IPS-20b (cell line): ENCODE data around the gene SLC6A13.
"Not testable (repeated sequence)": the region's sequence is repeated elsewhere in the genome, so short reads cannot be mapped to it uniquely, and the experiment has no call there.

ENCODE experiments used
- H3K27ac ChIP-seq: one replicate; pipeline ENCODE4 v1.5.1; 2013; ENCODE audit warnings: low read length
- H3K27me3 ChIP-seq: 2 replicates; pipeline ENCODE4 v1.6.1; 2013; ENCODE audit warnings: mild to moderate bottlenecking, low read length, inconsistent platforms; ENCODE audit not compliant: insufficient read depth
- H3K36me3 ChIP-seq: 2 replicates; pipeline ENCODE4 v1.6.1; 2013; ENCODE audit warnings: low read depth, mild to moderate bottlenecking, inconsistent platforms, low read length, moderate library complexity; ENCODE audit not compliant: insufficient read depth
- H3K4me1 ChIP-seq: 2 replicates; pipeline ENCODE4 v1.6.1; 2013; ENCODE audit warnings: mild to moderate bottlenecking, control low read depth, inconsistent platforms, low read length, moderate library complexity; ENCODE audit not compliant: insufficient read depth
- H3K4me3 ChIP-seq: 2 replicates; pipeline ENCODE4 v1.5.1; 2013; ENCODE audit warnings: mild to moderate bottlenecking, low read length, inconsistent platforms
- H3K9ac ChIP-seq: 2 replicates; pipeline ENCODE4 v1.6.1; 2013; ENCODE audit warnings: low read depth, mild to moderate bottlenecking, inconsistent platforms, low read length, moderate library complexity
- H3K9me3 ChIP-seq: 2 replicates; pipeline ENCODE4 v1.6.1; 2013; ENCODE audit warnings: mild to moderate bottlenecking, low read depth, low read length, inconsistent platforms; ENCODE audit not compliant: insufficient read depth

SLC6A13 gene

GRCh38 chr12:190881-191280 lies 71.8 kb downstream of the SLC6A13 start:
- Histone ChIP-seq H3K9me3 (no peaks in the 10 kb centered on the region), H3K36me3 (no peaks in the 10 kb centered on the region), H3K4me3 (no peak overlapping the region), H3K4me1 (no peaks in the 10 kb centered on the region), H3K27me3 (peaks cover 79% of the 10 kb centered on the region), H3K9ac (no peak overlapping the region), H3K27ac (no peak overlapping the region)

DNA sequence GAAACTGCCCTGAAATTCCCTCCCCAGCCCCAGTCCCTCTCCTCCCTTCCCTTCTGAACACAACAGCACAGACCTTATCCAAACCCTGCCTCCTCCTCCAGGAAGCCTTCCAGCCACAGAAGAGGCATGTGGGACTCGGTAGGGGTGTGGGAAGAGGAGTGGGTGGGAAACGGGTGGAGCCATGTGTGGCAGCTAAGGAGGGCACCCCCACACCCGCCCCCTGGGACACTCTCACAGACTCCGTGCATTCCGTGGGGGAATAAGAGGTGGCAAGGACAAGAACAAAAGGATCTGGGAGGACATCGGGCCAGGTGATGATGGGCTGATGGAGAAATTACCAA lies 73.0 kb downstream of the SLC6A13 start:
- Histone ChIP-seq H3K36me3 (no peaks in the 10 kb centered on the region), H3K27me3 (peaks cover 71% of the 10 kb centered on the region), H3K9ac (no peak overlapping the region), H3K27ac (no peak overlapping the region), H3K4me1 (no peaks in the 10 kb centered on the region), H3K4me3 (no peak overlapping the region), H3K9me3 (no peaks in the 10 kb centered on the region)

DNA sequence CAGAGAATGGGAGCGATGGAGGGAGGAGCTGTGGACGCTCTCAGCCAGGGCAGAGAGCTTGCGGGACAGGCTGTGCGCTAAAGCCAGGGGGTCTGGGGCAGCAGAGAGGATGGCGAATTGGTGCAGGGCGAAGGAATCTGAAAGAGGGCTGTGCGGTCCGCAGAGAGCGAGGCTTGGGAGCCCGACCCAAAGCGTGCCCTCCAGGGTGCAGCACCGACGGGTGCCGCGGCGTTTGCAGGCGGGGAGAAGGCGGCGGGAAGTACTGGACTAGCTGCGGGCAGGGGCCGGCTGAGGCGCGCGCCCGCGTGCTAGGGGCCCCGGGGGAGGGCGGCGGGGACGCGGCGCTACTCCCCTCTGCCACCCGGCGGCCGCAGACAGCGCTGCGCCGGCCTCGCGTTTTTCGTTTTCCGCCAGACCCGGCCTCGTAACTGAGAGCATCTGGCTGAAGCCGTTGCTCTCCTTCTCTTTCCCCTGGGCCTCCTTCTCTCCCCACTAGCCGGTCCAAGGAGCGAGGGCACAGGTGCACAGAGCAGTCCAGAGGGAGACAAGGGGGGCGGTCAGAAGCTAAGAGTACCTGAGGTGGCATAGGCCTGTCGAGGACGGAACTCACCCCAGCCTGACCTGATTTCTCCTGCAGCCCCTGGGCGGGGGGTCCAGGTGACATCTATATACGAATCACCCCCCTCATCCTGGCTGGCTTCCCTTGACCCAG lies 73.6 kb downstream of the SLC6A13 start:
- Histone ChIP-seq H3K36me3 (no peaks in the 10 kb centered on the region), H3K27me3 (peaks cover 66% of the 10 kb centered on the region), H3K4me1 (no peaks in the 10 kb centered on the region), H3K27ac (no peak overlapping the region), H3K9ac (peak overlapping the region; percentile 59; the same call in 1 of the 2 replicates), H3K9me3 (no peaks in the 10 kb centered on the region), H3K4me3 (peak overlapping the region; percentile 79)

- not testable (repeated sequence) for H3K36me3 ChIP-seq, H3K4me1 ChIP-seq, H3K27ac ChIP-seq, H3K9me3 ChIP-seq
- Histone ChIP-seq H3K9ac (peak overlapping the region; percentile 59; the same call in 1 of the 2 replicates), H3K27me3 (peaks cover 62% of the 10 kb centered on the region), H3K4me3 (peak overlapping the region; percentile 79)
Measured at GRCh38 chr12:187986-188909, 74.4 kb downstream of the SLC6A13 start.

DNA sequence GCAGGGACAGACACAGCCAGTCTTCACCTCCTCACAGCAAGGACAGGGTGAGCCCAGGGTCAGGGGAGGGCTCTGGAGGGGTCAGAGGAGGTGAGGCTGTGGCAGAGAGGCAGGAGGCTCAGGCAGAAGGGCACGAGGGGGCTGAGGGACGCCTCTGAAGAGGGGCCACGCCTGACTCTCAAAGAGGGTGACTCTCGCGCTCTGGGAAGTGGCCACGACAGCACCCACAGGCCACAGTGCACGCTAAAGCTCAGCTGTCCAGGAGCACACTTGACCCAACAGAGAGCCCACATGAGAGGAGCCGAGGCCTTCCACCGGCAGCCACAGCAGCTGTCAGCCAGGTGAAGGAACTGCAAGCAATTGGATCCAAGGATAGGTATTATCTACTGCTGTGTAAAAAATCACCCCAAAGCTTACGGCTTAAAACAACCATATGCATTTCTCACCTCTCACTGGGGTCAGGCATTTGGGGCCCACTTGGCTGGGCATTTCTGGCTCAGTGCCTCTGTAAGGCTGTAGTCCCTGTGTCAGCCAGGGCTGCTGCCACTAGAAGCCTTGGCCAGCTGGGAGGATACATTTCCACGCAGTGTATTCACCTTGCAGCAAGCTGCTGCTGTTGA lies 76.5 kb downstream of the SLC6A13 start:
- no peak overlapping the region for H3K27ac ChIP-seq
- H3K9me3 ChIP-seq: no peaks in the 10 kb centered on the region
- peaks cover 45% of the 10 kb centered on the region for H3K27me3 ChIP-seq

DNA sequence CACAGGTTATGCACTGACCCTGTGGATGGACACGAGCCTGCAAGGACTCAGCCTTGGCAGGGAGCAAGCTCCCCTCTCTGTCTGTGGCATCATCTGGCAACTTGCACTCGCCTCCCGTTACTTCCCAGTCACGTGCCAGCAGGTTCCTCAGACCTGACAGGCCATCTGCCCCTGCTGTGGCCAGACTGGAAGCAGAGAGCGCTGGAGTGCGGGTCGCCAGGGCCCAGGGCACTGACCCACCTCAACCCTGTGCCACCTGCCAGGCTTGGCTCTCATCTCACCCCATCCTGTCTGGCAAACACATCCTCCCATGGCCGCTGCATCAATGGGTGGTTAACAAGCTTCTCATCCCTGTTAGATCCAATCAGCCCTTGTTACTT lies 77.1 kb downstream of the SLC6A13 start:
- no peak overlapping the region for H3K4me3 ChIP-seq
- H3K27ac ChIP-seq: no peak overlapping the region
- H3K27me3 ChIP-seq: peaks cover 39% of the 10 kb centered on the region
- H3K9ac ChIP-seq: no peak overlapping the region
- no peaks in the 10 kb centered on the region for H3K9me3 ChIP-seq
- no peaks in the 10 kb centered on the region for H3K4me1 ChIP-seq
- H3K36me3 ChIP-seq: no peaks in the 10 kb centered on the region

More for the DNA sequence above, 76.5 kb downstream of the SLC6A13 start:
- no peak overlapping the region for H3K9ac ChIP-seq
- H3K36me3 ChIP-seq: no peaks in the 10 kb centered on the region
- H3K4me1 ChIP-seq: no peaks in the 10 kb centered on the region
- no peak overlapping the region for H3K4me3 ChIP-seq

DNA sequence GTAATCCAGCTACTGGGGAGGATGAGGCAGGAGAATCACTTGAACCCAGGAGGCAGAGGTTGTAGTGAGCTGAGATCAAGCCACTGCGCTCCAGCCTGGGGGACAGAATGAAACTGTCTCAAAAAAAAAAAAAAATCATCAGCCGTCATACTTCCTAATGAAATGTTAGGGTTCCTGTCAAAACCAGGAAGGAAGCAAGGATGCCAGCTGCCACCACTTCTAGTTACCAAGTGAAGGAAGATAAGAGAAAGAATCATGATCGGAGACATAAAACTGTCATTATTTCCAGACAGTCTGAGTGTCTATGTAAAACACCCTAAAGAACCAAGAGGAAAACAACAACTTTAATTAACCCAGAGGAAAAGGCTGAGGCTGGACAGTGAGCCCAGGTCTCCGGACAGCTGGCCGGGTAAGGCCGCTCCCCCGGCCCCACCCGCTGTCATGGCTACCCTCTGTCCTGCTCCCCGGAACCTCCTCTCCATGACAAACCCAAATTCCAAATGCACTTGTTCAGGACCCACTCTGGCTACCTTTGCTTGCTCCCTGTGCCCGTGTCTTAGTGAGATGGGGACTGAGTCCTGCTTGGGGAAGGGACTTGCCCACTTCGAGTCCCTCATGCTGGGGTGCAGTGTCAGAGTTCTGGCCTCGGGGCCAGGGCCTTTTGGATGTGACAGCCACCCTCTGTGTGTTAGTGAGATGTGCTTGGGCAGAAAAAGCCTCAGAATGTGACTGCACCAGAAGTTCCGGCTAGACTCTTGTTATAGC lies 77.6 kb downstream of the SLC6A13 start:
- H3K9ac ChIP-seq: no peak overlapping the region

GRCh38 chr12:182381-182892 lies 80.2 kb downstream of the SLC6A13 start:
- H3K27me3 ChIP-seq: peaks cover 10% of the 10 kb centered on the region
- peaks cover 6% of the 10 kb centered on the region for H3K4me1 ChIP-seq
- no peaks in the 10 kb centered on the region for H3K9me3 ChIP-seq
- no peak overlapping the region for H3K27ac ChIP-seq
- H3K4me3 ChIP-seq: no peak overlapping the region
- H3K9ac ChIP-seq: no peak overlapping the region
- no peaks in the 10 kb centered on the region for H3K36me3 ChIP-seq

More for the DNA sequence above, 77.6 kb downstream of the SLC6A13 start:
- Histone ChIP-seq H3K9me3 (no peaks in the 10 kb centered on the region), H3K36me3 (no peaks in the 10 kb centered on the region), H3K27ac (no peak overlapping the region), H3K4me3 (no peak overlapping the region), H3K4me1 (no peaks in the 10 kb centered on the region), H3K27me3 (peaks cover 34% of the 10 kb centered on the region)

GRCh38 chr12:181921-182320 lies 80.7 kb downstream of the SLC6A13 start:
- no peak overlapping the region for H3K4me3 ChIP-seq
- no peak overlapping the region for H3K9ac ChIP-seq
- no peak overlapping the region for H3K27ac ChIP-seq
- H3K9me3 ChIP-seq: no peaks in the 10 kb centered on the region
- H3K36me3 ChIP-seq: no peaks in the 10 kb centered on the region
- H3K4me1 ChIP-seq: peaks cover 6% of the 10 kb centered on the region
- peaks cover 5% of the 10 kb centered on the region for H3K27me3 ChIP-seq

DNA sequence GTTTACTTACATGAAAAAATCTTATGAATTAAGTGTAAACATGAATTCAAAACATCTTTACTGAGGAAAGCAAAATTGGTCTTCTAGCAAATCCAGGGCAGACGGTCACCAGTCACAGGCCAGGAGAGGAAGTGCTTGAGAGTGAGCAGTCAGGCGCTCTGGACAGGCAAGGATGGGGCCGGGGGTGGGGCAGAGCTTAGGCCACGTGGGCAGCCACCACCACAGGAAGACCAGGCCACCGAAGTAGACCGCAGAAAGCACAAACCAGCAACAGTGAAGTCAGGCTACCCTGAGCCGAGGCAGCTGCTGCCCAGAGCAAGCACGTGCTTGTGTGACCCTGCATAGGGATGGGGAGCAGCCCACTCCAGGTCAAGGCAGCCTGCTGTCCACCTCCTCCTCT lies 82.2 kb downstream of the SLC6A13 start:
- Histone ChIP-seq H3K36me3 (no peaks in the 10 kb centered on the region), H3K27ac (no peak overlapping the region), H3K4me1 (peaks cover 6% of the 10 kb centered on the region), H3K9ac (no peak overlapping the region), H3K4me3 (no peak overlapping the region), H3K27me3 (0 out of 2 replicates have a peak, but pooled peaks cover 3% of the 10 kb centered on the region), H3K9me3 (no peaks in the 10 kb centered on the region)

DNA sequence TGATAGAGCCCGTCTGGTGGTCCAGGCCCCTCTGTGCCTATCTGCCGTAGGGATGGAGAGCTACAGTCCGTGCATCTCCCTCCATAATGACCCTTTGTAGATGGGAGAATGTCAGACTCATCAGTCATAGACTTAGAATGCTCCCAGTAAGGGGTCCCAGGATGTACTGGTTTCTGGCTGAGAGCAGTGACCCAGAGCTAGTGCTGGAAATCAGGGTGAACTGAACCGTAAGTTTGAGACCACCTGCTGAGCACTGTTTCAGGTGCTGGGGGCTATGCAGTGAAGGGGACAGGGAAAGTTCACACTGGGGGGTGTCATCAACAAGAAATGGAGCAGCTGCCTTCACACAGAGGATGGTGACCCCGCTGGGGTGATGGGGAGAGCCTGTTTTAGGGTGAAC lies 82.8 kb downstream of the SLC6A13 start:
- no peaks in the 10 kb centered on the region for H3K9me3 ChIP-seq
- H3K27me3 ChIP-seq: no peaks in the 10 kb centered on the region
- no peaks in the 10 kb centered on the region for H3K36me3 ChIP-seq
- no peak overlapping the region for H3K9ac ChIP-seq
- H3K4me1 ChIP-seq: peaks cover 6% of the 10 kb centered on the region
- no peak overlapping the region for H3K27ac ChIP-seq
- H3K4me3 ChIP-seq: no peak overlapping the region
